GM18499 (cell line): ENCODE measurements around the gene APOBEC3G.
A peak's percentile ranks its signal among the peaks of the same experiment; 100 is the strongest.
"Not testable (repeated sequence)": the region's sequence is repeated elsewhere in the genome, so short reads cannot be mapped to it uniquely, and the experiment has no call there.

Experiments used
- ATAC-seq: cut with Tn5 transposase; IDR thresholded peaks from one replicate; pipeline ENCODE4 v1.9.1; 2021; ENCODE audit warnings: moderate number of reproducible peaks; ENCODE audit not compliant: insufficient read depth, unreplicated experiment

Gene APOBEC3G

DNA sequence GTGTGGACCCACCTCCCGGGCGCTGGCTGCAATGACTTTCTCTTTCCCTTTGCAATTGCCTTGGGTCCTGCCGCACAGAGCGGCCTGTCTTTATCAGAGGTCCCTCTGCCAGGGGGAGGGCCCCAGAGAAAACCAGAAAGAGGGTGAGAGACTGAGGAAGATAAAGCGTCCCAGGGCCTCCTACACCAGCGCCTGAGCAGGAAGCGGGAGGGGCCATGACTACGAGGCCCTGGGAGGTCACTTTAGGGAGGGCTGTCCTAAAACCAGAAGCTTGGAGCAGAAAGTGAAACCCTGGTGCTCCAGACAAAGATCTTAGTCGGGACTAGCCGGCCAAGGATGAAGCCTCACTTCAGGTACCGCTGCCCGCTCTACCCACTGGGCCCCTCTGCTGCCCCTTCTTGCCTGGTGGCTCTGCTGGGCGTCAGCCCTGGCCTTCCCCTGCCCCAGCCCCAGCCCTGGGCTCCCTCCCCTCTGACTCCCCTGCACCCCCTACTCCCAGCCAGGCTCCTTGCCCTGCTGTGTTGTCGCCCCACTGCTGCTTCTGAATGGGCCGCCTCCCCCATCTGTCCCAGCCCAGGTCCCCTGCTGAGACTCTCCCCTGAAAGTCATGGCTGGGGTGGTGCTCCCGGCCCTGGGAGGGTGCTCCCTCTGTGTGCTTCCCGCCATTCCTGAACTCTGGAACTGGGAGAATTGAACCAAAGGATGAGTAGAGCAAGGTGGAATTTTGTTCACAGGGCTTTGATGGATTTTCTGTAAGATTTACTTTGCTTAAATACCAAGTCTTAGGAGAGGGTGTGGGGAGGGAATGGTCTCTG, at the start of gene APOBEC3G:
TSS of gene APOBEC3G (plus strand) at position 250 of the 815 bp plus-strand sequence. CDS start at position 337, 87 bp downstream.
- not testable (repeated sequence) for ATAC-seq

DNA sequence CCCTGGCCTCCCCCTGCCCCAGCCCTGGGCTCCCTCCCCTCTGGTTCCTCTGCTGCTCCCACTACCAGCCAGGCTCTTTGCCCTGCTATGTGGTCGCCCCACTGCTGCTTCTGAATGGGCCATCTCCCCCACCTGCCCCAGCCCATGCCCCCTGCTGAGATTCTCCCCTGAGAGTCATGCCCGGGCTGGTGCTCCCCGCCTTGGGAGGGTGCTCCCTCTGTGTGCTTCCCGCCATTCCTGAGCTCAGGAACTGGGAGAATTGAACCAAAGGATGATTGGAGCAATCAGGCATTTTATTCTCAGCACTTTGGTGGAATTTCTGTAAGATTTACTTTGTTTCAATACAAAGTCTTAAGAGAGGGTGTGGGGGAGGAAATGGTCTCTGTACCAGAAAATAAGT, 49.4 kb upstream of the APOBEC3G start:
- no peak for ATAC-seq

DNA sequence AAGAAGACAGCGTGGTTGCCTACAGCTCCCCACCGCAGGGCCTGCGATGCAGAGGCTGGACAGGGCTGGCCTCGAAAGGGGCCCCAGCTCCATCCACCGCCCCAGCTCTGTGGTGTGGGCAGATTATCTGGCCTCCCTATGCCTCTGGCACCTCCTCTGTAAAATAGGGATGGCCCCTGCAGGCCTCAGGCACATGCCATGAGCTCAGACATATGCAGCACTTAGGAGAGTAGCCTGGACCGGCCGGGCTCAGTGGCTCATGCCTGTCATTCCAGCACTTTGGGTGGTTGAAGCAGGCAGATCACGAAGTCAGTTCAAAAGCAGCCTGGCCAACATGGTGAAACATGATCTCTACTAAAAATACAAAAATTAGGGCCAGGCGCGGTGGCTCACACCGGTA, 48.8 kb upstream of the APOBEC3G start:
- ATAC-seq: no peak

DNA sequence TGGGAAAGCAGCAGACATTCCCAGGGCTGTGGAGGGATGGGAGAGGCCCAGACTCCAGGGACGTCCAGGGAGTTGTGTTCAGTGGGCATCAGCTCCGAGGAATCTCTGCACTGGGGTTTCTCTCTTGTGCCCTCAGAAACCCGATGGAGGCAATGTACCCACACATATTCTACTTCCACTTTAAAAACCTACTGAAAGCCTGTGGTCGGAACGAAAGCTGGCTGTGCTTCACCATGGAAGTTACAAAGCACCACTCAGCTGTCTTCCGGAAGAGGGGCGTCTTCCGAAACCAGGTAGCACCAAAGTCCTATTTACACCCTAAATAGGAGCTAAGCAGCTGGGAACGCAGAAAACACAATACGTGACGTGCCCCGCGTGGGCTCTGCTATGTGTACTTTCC, 47.8 kb upstream of the APOBEC3G start:
- no peak for ATAC-seq

DNA sequence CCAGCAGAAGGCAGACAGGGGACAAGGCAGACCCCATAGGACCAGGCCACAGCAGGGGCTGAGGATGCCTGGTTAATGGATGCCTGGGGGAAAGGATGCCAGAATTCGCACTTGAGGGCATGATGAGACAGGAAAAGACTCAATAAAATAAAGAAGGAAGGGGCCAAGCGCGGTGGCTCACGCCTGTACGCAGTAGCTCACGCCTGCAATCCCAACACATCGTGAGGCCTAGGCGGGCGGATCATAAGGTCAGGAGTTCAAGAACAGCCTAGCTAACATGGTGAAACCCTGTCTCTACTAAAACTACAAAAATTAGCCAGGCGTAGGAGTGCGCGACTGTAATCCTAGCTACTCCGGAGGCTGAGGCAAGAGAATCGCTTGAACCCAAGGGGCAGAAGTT, 46.4 kb upstream of the APOBEC3G start:
- no peak for ATAC-seq

DNA sequence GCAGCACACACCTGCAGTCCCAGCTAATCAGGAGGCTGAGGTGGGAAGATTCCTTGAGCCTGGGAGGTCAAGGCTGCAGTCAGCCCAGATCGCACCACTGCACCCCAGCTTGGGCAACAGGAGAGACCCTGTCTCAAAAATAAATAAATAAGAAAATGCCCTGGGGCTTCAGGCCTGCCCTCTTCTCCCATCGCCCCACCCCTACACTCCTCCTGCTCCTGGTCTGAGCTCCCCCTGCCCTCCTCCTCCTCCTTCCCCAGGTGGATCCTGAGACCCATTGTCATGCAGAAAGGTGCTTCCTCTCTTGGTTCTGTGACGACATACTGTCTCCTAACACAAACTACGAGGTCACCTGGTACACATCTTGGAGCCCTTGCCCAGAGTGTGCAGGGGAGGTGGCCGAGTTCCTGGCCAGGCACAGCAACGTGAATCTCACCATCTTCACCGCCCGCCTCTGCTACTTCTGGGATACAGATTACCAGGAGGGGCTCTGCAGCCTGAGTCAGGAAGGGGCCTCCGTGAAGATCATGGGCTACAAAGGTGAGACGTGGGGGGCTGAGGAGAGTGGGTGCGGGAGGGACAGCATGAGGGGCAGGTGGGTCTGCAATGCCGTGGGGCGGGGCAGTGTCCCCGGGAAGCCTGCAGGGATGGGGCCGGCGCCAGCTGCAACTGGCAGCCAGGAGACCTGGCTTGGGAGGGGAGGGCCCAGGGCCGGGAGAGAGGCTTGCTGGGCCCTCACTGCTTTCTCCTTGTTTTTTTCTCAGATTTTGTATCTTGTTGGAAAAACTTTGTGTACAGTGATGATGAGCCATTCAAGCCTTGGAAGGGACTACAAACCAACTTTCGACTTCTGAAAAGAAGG, 45.4 kb upstream of the APOBEC3G start:
- not testable (repeated sequence) for ATAC-seq

DNA sequence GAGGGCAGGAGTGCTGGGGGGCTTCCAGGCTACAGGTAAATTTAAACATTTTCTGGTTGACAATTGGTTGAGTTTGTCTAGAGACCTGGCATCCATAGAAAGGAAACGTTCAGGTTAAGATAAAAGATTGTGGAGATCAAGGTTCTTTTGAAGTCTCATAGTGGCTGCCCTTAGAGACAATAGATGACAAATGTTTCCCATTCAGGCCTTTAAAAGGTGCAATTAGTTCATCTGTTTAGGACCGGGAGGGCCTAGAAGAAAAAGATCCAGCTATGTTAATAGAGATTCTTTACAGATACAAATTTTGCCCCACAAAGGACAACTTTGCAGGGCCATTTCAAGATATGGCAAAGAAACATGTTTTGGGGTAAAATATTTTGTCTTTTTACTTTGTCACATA, 40.0 kb upstream of the APOBEC3G start:
- not testable (repeated sequence) for ATAC-seq

DNA sequence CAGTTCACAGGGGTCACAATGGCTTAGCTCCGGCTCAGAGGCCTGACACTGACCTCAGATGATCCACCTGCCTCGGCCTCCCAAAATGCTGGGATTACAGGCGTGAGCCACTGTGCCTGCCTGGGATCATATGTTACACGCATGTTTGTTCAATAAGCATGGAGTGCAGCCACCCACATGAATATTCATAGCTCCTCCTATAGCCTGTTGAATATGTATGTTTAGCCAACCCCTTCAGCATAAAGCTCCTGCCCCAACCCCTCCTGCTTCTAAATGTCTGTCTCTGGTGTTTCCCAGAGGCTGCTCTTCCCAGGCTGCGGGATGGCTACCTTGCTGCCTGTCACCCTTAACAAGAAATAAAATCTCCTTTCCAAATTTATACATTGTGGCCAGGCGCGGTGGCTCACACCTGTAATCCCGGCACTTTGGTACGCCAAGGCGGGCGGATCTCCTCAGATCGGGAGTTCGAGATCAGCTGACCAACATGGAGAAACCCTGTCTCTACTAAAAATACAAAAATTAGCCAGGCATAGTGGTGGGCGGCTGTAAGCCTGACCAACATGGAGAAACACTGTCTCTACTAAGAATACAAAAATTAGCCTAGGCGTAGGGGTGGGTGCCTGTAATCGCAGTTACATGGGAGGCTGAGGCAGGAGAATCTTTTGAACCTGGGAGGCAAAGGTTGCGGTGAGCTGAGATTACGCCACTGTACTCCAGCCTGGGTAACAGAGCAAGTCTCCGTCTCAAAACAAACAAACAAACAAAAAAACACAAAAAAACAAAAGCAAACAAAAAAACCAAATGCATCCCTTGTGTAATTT, 37.6 kb upstream of the APOBEC3G start:
- no peak for ATAC-seq

DNA sequence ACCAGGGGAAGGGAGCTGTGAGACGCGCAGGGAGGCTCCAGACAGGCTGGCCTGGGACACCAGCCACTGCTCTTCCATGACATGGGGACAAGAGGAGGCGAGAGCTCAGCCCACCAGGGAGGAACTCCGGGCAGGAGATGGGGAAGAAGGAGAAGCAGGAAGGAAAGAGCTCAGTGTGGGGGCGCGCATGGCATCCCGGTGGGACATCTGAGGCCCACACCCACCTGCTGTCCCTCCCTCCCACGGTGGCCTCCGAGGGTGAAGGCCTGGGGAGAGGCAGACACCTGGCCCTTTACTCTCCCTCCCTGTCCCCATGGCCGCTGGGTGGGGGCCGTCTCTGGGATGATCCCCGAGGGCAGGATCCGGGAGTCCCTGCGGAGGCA, 36.9 kb upstream of the APOBEC3G start:
- ATAC-seq: not testable (repeated sequence)

DNA sequence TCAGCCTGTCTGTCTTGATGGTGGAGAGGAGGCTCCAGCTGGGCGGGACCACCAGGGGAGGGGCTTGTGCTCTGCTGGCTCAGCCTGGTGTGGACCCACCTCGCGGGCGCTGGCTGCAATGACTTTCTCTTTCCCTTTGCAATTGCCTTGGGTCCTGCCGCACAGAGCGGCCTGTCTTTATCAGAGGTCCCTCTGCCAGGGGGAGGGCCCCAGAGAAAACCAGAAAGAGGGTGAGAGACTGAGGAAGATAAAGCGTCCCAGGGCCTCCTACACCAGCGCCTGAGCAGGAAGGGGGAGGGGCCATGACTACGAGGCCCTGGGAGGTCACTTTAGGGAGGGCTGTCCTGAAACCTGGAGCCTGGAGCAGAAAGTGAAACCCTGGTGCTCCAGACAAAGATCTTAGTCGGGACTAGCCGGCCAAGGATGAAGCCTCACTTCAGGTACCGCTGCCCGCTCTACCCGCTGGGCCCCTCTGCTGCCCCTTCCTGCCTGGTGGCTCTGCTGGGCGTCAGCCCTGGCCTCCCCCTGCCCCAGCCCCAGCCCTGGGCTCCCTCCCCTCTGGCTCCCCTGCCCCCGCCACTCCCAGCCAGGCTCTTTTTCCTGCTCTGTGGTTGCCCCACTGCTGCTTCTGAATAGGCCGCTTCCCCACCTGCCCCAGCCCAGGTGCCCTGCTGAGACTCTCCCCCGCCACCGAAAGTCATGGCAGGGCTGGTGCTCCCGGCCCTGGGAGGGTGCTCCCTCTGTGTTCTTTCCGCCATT, 36.4 kb upstream of the APOBEC3G start, which contains the start of gene APOBEC3F:
TSS of gene APOBEC3F (plus strand) at position 327 of the 759 bp plus-strand sequence. CDS start at position 424, 97 bp downstream.
- ATAC-seq: peak; percentile 69

DNA sequence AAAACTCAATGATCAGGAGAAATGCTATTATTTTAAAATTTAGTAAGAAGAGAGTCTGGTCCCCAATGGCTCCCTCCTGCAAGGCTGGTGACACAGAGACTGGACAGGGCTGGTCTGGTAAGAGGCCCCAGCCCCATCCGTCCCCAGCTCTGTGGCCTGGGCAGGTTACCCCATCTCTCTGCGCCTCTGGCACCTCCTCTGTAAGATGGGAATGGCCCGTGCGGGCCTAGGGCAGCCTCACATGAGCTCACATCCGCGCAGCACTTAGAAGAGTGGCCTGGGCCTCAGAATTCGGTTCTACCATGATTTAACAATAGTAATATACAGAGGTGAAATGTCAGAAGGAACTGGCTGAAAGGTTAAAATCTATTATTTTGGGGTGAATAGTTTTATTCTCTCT, 35.2 kb upstream of the APOBEC3G start:
- no peak for ATAC-seq

DNA sequence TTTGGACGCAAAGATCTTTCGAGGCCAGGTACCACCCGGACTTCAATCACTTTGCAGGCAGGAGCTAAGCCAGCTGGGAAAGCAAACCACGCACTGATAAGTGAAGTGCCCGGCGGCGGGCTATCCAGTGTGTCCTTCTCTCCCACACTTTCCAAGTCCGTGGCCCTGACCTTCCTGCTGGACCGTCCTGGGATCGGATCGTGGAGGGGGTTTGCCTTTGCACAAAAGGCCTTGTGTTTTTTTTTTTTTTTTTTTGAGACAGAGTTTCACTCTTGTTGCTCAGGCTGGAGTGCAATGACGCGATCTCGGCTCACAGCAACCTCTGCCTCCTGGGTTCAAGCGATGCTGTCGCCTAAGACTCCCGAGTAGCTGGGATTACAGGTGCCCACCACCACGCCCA, 34.0 kb upstream of the APOBEC3G start:
- ATAC-seq: not testable (repeated sequence)

DNA sequence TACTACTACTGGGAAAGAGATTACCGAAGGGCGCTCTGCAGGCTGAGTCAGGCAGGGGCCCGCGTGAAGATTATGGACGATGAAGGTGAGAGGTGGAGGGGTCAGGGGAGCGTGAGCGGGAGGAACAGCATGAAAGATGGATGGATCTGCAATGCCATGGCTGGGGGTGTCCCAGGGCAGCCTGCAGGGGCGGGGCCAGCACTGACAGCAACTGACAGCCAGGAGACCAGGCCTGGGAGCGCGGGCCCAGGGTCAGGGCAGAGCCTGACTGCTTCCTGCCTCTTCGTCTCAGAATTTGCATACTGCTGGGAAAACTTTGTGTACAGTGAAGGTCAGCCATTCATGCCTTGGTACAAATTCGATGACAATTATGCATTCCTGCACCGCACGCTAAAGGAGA, 31.9 kb upstream of the APOBEC3G start:
- ATAC-seq: not testable (repeated sequence)

DNA sequence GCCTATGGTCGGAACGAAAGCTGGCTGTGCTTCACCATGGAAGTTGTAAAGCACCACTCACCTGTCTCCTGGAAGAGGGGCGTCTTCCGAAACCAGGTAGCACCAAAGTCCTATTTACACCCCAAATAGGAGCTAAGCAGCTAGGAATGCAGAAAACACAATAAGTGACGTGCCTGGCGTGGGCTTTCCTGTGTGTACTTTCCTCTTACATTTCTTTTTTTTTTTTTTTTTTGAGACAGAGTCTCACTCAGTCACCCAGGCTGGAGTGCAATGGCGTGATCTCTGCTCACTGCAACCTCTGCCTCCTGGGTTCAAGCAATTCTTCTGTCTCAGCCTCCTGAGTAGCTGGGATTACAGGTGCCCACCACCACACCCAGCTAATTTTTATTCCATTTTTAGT, 27.6 kb upstream of the APOBEC3G start:
- ATAC-seq: not testable (repeated sequence)

DNA sequence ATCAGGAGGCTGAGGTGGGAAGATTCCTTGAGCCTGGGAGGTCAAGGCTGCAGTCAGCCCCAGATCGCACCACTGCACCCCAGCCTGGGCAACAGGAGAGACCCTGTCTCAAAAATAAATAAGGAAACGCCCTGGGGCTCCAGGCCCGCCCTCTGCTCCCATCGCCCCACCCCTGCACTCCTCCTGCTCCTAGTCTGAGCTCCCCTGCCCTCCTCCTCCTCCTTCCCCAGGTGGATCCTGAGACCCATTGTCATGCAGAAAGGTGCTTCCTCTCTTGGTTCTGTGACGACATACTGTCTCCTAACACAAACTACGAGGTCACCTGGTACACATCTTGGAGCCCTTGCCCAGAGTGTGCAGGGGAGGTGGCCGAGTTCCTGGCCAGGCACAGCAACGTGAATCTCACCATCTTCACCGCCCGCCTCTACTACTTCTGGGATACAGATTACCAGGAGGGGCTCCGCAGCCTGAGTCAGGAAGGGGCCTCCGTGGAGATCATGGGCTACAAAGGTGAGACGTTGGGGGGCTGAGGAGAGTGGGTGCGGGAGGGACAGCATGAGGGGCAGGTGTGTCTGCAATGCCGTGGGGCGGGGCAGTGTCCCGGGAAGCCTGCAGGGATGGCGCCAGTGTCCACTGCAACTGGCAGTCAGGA, 25.1 kb upstream of the APOBEC3G start:
- not testable (repeated sequence) for ATAC-seq

DNA sequence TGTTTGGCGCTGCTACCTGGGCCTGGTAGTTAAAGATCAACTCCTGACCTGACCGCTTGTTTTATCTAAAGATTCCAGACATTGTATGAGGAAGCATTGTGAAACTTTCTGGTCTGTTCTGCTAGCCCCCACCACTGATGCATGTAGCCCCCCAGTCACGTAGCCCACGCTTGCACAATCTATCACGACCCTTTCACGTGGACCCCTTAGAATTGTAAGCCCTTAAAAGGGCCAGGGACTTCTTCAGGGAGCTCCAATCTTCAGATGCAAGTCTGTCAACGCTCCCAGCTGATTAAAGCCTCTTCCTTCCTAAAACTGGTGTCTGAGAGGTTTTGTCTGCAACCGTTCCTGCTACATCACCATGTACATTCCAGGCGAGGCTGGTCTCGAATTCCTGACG, 21.4 kb upstream of the APOBEC3G start:
- ATAC-seq: no peak

DNA sequence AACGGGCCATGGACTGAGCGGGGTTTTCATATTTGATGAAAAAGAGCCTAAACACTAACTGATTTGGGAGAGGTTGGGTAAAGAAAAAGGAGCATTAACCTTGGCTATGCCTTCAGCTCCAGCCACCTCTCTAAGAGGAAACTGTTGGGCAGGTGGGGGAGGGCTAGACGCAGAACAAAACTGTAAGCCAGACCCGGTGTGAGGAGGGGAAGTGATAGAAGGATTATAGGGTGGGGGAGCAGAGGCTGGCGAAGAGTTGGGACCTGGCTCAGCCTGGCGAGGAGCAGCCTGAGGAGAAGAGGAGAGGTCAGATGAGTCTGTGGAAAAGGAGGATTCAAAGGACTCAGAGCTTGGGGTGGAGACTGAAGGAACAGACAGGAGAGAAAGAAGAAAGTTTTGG, 15.8 kb upstream of the APOBEC3G start:
- ATAC-seq: not testable (repeated sequence)

DNA sequence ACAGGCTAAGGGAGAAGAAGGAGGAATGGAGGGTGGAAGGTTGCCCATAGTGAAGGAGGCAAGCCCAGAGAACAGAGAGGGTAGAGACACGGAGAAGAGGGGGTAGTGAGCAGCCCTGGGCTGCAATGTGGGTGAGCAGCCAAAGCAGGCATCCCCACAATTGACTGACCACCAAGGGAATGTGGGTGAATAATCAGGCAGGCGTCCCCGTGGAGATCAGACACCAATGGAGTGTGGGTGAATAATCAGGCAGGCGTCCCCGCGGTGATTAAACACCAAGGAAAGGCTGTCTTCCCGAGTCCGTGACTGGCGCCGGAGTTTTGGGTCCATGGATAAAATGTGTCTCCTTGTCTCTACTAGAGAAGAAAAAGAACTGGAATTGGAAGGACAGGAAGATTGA, 15.1 kb upstream of the APOBEC3G start:
- ATAC-seq: not testable (repeated sequence)

DNA sequence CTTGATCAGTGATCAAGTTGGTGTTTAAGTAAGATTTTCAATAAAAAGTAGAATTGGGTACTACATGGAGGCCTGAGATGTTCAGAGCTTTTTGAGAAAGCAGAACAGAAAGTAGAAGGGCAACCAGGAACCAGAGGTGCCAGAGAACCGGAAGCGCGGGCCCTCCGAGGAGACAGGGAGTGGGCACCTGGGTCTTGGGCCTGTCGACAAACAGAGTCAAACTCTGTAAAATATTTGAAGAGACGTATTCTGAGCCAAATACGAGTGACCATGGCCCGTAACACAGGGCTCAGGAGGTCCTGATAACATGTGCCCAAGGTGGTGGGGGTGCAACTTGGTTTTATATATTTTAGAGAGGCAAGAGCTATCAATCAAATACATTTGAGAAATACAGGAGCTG, 13.2 kb upstream of the APOBEC3G start:
- ATAC-seq: not testable (repeated sequence)
